H1 (cell line): ENCODE data around the gene DYRK1A. TPM values are rescaled to one million over a fixed set of nuclear protein-coding genes. Genes with fewer than 3 reads are reported as not detected.

Experiments used
- ATF2 ChIP-seq: IDR thresholded peaks from 2 replicates; pipeline ENCODE4 v1.6.1; 2012; ENCODE audit warnings: low read length, inconsistent platforms
- BCL11A ChIP-seq, 2 experiments: IDR thresholded peaks; one replicate each; pipeline ENCODE4 v1.6.1; 2011; ENCODE audit warnings: low read depth in 2 of 2, low read length in 2 of 2, mild to moderate bottlenecking in 2 of 2
- E2F6 ChIP-seq: IDR thresholded peaks from 2 replicates; pipeline ENCODE4 v1.6.1; 2012; ENCODE audit warnings: inconsistent platforms
- NRF1 ChIP-seq: IDR thresholded peaks from 2 replicates; pipeline ENCODE4 v1.6.1; 2011; ENCODE audit warnings: mild to moderate bottlenecking, low read depth, low read length, improper control_type of control experiment
- POLR2AphosphoS5 ChIP-seq: IDR thresholded peaks from 2 replicates; pipeline ENCODE4 v1.6.1; 2011; ENCODE audit warnings: low read depth, low read length
- POU5F1 ChIP-seq: IDR thresholded peaks from 2 replicates; pipeline ENCODE4 v1.6.1; 2011; ENCODE audit warnings: low read depth, mild to moderate bottlenecking, low read length, moderate library complexity
- RFX5 ChIP-seq: IDR thresholded peaks from 2 replicates; pipeline ENCODE4 v1.6.1; 2011; ENCODE audit warnings: low read depth, low read length, improper control_type of control experiment, borderline replicate concordance
- RNF2 ChIP-seq: fragments of 200-900, 300-1000 bp; sonication (generic); IDR thresholded peaks from 2 replicates; pipeline ENCODE4 v1.7.1; 2016; ENCODE audit warnings: borderline replicate concordance, low read depth, mild to moderate bottlenecking, antibody characterized with exemption, low read length; ENCODE audit not compliant: poor library complexity, severe bottlenecking; ENCODE audit errors: missing control alignments
- SUZ12 ChIP-seq: fragments of 200-600 bp; sonication (generic); IDR thresholded peaks from 2 replicates; pipeline ENCODE4 v1.6.1; 2012; ENCODE audit warnings: mild to moderate bottlenecking, inconsistent platforms, low read length, moderate library complexity, mixed read lengths
- polyA plus RNA-seq, 7 experiments: library from polyadenylated mRNA; depleted of rRNA in 3 of 7; stranded (reverse) in 5 of 7; unstranded in 2 of 7; fragments of >200 nt in 5 of 7; fragments of 200-250 nt in 2 of 7; gene quantifications; 1 replicate in 5 of 7; 2 replicates in 1 of 7; 4 replicates in 1 of 7; pipeline versions ENCODE4 v1.2.1 to v1.2.3, GENCODE V29; 2011 to 2013; ENCODE audit warnings: missing spikeins in 2 of 7, mixed read lengths in 2 of 7
- total RNA-seq: library from RNA; stranded (reverse); fragmentation: NEBNext Ultra II Directional; extraction: Animal tissue kit (Norgen Biotek cat#: 25700); gene quantifications from 2 replicates; pipeline ENCODE4 v1.2.1, GENCODE V29; 2021

Gene DYRK1A
- total and polyA plus RNA-seq, 2 of the 8 experiments (the other 6 are each of a cell fraction or from before 2014, with no cell fraction given) = 61.1 to 62.2 TPM

- TF ChIP-seq NRF1 (no peak), SUZ12 (no peak), POLR2AphosphoS5 (no peak), BCL11A (IDR thresholded peaks at IDR 0.05; ENCODE audit: low read depth in 2 of 2, low read length in 2 of 2) (no peak), RNF2 (no peak), POU5F1 (no peak), ATF2 (no peak), RFX5 (no peak), E2F6 (no peak)
Observed at GRCh38 chr21:37341254-37341960, 25.2 kb upstream of the DYRK1A start (continued).
